ENCODE data around the gene TRIM36. TPM values are rescaled to one million over a fixed set of nuclear protein-coding genes. Genes with fewer than 3 reads are reported as not detected.

Gene TRIM36
- total RNA-seq, 2 experiments from 2014 or later = 0.13 to 0.24 TPM

- H3K27ac Mint-ChIP-seq = no peak overlapping the region
- no peaks in the 10 kb centered on the region for H3K9me3 Mint-ChIP-seq (ENCODE audit: insufficient read depth)
- no peak overlapping the region for H3K4me3 Mint-ChIP-seq
- DNase-seq = no peak
- no peaks in the 10 kb centered on the region for H3K4me1 Mint-ChIP-seq (ENCODE audit: low read depth)
- H3K27me3 Mint-ChIP-seq (ENCODE audit: low read depth) = peaks cover 46% of the 10 kb centered on the region
- POLR2A ChIA-PET = no interaction called here
- no peaks in the 10 kb centered on the region for H3K36me3 Mint-ChIP-seq (ENCODE audit: low read depth)
- CTCF ChIA-PET = interaction anchor here (1.2 kb wide), 1 partner anchor 15 kb away, joined by 3 read pairs; no protein-coding TSS in a partner anchor
- ATAC-seq = no peak
Observed at GRCh38 chr5:115186794-115187193, 17.1 kb upstream of the TRIM36 start.

GRCh38 chr5:115184770-115185169 is 15.1 kb upstream of the TRIM36 start:
- CTCF ChIA-PET = no interaction called here
- Mint-ChIP-seq H3K9me3 (ENCODE audit: insufficient read depth) (no peaks in the 10 kb centered on the region), H3K4me3 (no peak overlapping the region), H3K4me1 (ENCODE audit: low read depth) (peaks cover 5% of the 10 kb centered on the region), H3K36me3 (ENCODE audit: low read depth) (no peaks in the 10 kb centered on the region), H3K27me3 (ENCODE audit: low read depth) (peaks cover 55% of the 10 kb centered on the region), H3K27ac (no peak overlapping the region)
- DNase-seq (no peak), ATAC-seq (no peak)
- POLR2A ChIA-PET = no interaction called here

- CTCF ChIA-PET = interaction anchor here (0.7 to 1.5 kb wide), 2 partner anchors 35 to 70 kb away, joined by 3 to 4 read pairs; no protein-coding TSS in a partner anchor
- no peak overlapping the region for H3K4me3 Mint-ChIP-seq
- H3K4me1 Mint-ChIP-seq (ENCODE audit: low read depth) = peaks cover 8% of the 10 kb centered on the region
- H3K27me3 Mint-ChIP-seq (ENCODE audit: low read depth) = peaks cover 73% of the 10 kb centered on the region
- DNase-seq (no peak), ATAC-seq (no peak)
- H3K27ac Mint-ChIP-seq = no peak overlapping the region
- no peaks in the 10 kb centered on the region for H3K9me3 Mint-ChIP-seq (ENCODE audit: insufficient read depth)
- POLR2A ChIA-PET = interaction anchor here (0.8 kb wide), 1 partner anchor 10 kb away, joined by 3 read pairs; no protein-coding TSS in a partner anchor
- no peaks in the 10 kb centered on the region for H3K36me3 Mint-ChIP-seq (ENCODE audit: low read depth)
Observed at GRCh38 chr5:115181757-115182156, 12.0 kb upstream of the TRIM36 start.

- Mint-ChIP-seq H3K4me1 (ENCODE audit: low read depth) (peaks cover 8% of the 10 kb centered on the region), H3K27me3 (ENCODE audit: low read depth) (peaks cover 73% of the 10 kb centered on the region), H3K36me3 (ENCODE audit: low read depth) (no peaks in the 10 kb centered on the region), H3K4me3 (peak overlapping the region; percentile 79), H3K27ac (no peak overlapping the region), H3K9me3 (ENCODE audit: insufficient read depth) (no peaks in the 10 kb centered on the region)
- ATAC-seq = peak; percentile 83
- DNase-seq = peak; percentile 27
- ChIA-PET CTCF (interaction anchor here (1.3 kb wide), 1 partner anchor 62 kb away, joined by 4 read pairs; no protein-coding TSS in a partner anchor), POLR2A (no interaction called here)
Observed at GRCh38 chr5:115180165-115180709, 10.5 kb upstream of the TRIM36 start.

DNA sequence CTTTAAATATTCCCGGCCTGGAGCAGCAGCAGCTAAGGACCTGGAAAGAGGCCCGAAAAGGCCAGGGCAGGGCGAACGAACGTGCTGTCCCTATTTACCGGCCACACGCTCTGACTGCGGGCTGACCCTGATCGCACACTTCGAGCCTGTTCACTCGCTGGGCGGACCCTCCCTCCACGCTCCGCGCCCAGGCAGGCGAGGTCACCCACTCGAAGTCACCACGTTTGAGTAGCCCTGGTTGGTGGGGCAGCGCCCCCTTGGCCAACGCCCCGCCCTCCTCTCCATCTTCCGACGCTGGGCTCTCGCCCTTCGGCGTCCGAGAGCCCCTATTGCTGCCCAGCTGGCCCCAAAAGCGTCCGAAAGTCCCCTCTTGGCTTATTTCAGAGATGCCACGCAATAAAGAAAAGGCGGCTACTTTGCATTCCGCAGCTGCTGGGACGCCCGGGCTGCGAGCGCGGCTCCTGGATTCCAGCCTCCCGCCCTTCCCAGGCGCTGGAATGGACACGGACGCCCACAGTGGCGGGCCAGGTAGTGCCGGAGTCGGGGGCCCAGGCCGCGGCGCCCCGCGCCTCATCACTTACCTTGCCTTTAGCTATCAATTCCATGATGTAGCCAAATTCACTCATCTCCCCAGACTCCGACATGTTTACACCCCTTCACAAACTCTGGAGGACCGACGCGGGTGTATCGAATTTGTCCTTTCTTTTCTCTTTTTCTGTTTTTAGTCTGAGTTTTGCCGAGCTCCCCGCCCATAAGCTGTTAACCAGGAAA is 9.9 kb upstream of the TRIM36 start:
- ChIA-PET CTCF (interaction anchor here (1.0 to 1.3 kb wide), 2 partner anchors 19 to 63 kb away, joined by 3 to 4 read pairs; no protein-coding TSS in a partner anchor), POLR2A (no interaction called here)
- Mint-ChIP-seq H3K36me3 (ENCODE audit: low read depth) (no peaks in the 10 kb centered on the region), H3K27ac (no peak overlapping the region), H3K9me3 (ENCODE audit: insufficient read depth) (no peaks in the 10 kb centered on the region), H3K4me1 (ENCODE audit: low read depth) (peaks cover 8% of the 10 kb centered on the region), H3K4me3 (peak overlapping the region; percentile 79), H3K27me3 (ENCODE audit: low read depth) (peaks cover 71% of the 10 kb centered on the region)
- DNase-seq (no peak), ATAC-seq (peak; percentile 46)

GRCh38 chr5:115179030-115179393 is 9.3 kb upstream of the TRIM36 start:
- Mint-ChIP-seq H3K27ac (no peak overlapping the region), H3K4me1 (ENCODE audit: low read depth) (peaks cover 8% of the 10 kb centered on the region), H3K27me3 (ENCODE audit: low read depth) (peaks cover 72% of the 10 kb centered on the region), H3K4me3 (no peak overlapping the region), H3K9me3 (ENCODE audit: insufficient read depth) (no peaks in the 10 kb centered on the region), H3K36me3 (ENCODE audit: low read depth) (no peaks in the 10 kb centered on the region)
- ATAC-seq (no peak), DNase-seq (no peak)
- ChIA-PET POLR2A (no interaction called here), CTCF (interaction anchor here (1.0 to 1.3 kb wide), 2 partner anchors 19 to 63 kb away, joined by 3 to 4 read pairs; no protein-coding TSS in a partner anchor)

GRCh38 chr5:115170929-115171510 is 1.3 kb upstream of the TRIM36 start:
- Mint-ChIP-seq H3K4me3 (peak overlapping the region; percentile 79), H3K36me3 (ENCODE audit: low read depth) (peaks cover 2% of the 10 kb centered on the region), H3K27me3 (ENCODE audit: low read depth) (peaks cover 59% of the 10 kb centered on the region), H3K4me1 (ENCODE audit: low read depth) (peaks cover 12% of the 10 kb centered on the region), H3K27ac (no peak overlapping the region), H3K9me3 (ENCODE audit: insufficient read depth) (no peaks in the 10 kb centered on the region)
- DNase-seq (no peak), ATAC-seq (no peak)
- ChIA-PET CTCF (interaction anchor here (0.5 to 1.1 kb wide), 3 partner anchors 16 to 73 kb away, joined by 3 read pairs; no protein-coding TSS in a partner anchor), POLR2A (no interaction called here)

DNA sequence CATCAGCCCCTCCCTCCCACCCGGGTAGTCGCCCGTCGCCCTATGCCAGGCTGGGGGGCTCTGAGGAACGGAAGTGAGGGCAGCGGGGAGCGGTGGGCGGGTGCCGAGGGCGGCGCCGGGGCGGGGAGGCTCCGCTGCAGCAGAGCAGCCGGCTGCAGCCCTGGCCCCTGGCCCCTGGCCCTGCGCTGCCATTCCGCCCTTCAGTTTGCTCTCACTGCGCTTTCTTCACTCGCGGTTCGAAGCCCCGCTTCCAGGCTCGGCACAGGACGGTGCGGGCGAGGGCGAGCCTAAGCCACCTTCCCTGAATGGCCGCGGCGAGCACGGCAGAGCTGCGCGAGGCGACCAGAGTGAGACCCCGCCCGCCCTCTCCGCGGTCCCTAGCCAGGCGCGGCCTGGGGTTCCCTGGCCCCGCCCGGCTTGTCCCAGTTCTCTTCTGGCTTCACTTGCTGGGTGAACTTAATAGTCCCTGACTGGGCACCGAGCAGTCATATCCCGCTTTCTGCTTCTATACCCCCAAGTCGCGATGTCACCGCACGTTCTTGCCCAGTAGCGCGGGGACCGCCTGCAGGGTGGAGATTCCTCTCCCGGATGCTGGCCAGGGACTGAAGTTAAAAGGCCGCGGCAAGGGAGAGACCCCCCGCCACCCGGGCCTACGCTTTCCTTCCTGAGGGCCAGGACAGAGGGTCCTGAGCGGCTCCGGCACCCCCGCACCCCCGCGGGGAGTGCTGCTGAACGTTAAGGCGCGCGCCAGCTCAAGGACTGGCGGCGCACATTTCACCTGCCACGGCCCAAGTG is 623 bp upstream of the TRIM36 start:
- Mint-ChIP-seq H3K4me1 (ENCODE audit: low read depth) (peaks cover 12% of the 10 kb centered on the region), H3K27me3 (ENCODE audit: low read depth) (peaks cover 59% of the 10 kb centered on the region), H3K4me3 (peak overlapping the region; percentile 79), H3K27ac (no peak overlapping the region), H3K36me3 (ENCODE audit: low read depth) (peaks cover 2% of the 10 kb centered on the region), H3K9me3 (ENCODE audit: insufficient read depth) (no peaks in the 10 kb centered on the region)
- ATAC-seq (peak; percentile 73), DNase-seq (peak; percentile 36)
- POLR2A ChIA-PET = no interaction called here
- CTCF ChIA-PET = no interaction called here

DNA sequence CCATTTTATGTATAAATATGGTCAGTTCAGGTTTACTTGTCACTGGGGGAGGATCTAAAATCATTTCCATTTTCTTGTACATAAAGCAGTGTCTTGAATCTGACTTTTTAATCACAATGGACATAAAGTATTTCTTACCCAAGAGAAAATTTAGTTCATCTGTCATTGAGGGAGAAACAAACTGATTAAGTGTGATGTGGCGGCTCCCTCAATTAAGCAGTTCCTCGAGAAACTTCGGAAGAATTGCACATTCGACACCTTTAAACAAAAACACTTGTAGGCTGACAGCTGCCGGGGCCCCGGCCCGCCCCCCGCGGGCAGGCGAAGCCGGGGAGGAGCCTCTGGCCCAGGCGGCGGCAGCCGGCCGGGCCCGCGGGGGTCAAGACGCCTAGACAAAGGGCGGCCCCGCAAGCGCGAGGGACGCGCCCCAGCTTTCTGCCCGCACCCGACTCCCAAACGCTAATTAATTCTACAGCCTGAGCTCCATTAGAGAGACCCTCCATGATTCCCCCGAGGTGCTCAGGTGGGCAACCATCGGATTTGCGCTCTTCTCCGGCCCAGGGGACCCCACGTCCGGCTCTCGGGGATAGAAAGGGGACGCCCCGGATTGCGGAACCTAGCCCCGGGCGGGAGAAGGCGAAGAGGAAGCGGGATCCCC is 750 bp downstream of the TRIM36 start:
- Mint-ChIP-seq H3K27ac (no peak overlapping the region), H3K36me3 (ENCODE audit: low read depth) (peaks cover 2% of the 10 kb centered on the region), H3K27me3 (ENCODE audit: low read depth) (peaks cover 54% of the 10 kb centered on the region), H3K4me3 (peak overlapping the region; percentile 79), H3K4me1 (ENCODE audit: low read depth) (peaks cover 12% of the 10 kb centered on the region), H3K9me3 (ENCODE audit: insufficient read depth) (no peaks in the 10 kb centered on the region)
- DNase-seq = no peak
- ATAC-seq = no peak
- ChIA-PET POLR2A (no interaction called here), CTCF (no interaction called here)

DNA sequence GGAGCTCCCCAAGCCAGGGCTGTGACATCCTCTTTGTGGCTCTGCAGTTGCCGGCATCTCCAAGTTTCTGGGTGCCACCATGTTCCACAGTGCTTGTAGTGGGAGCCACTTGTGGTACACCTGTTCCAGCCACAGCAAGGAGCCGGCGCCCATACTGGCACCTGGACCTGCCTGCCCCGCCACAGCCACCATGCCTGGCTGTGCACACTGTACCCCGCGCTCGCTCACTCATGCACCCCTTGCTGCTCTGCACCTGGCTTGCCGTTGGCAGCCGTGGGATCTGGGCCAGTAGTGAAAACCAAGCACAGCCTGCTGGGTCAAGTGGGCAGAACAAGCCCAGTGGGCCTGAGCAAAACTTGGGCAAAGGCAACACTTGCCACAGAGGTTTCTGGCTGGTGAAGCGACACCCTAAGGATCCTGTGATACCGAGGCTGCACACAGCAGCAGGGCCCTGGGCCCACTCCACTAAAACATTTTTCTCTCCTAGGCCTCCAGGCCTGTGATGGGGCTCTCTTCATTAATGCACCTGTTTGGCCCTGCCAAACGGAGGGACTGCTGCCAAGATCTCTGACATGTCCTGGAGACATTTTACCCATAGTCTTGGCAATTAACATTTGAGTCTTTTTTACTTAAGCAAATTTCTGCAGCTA is 2.8 kb downstream of the TRIM36 start:
- ChIA-PET CTCF (no interaction called here), POLR2A (no interaction called here)
- Mint-ChIP-seq H3K36me3 (ENCODE audit: low read depth) (peaks cover 2% of the 10 kb centered on the region), H3K4me1 (ENCODE audit: low read depth) (peaks cover 12% of the 10 kb centered on the region), H3K27me3 (ENCODE audit: low read depth) (peaks cover 45% of the 10 kb centered on the region), H3K9me3 (ENCODE audit: insufficient read depth) (no peaks in the 10 kb centered on the region), H3K4me3 (no peak overlapping the region), H3K27ac (no peak overlapping the region)
- ATAC-seq (no peak), DNase-seq (no peak)

DNA sequence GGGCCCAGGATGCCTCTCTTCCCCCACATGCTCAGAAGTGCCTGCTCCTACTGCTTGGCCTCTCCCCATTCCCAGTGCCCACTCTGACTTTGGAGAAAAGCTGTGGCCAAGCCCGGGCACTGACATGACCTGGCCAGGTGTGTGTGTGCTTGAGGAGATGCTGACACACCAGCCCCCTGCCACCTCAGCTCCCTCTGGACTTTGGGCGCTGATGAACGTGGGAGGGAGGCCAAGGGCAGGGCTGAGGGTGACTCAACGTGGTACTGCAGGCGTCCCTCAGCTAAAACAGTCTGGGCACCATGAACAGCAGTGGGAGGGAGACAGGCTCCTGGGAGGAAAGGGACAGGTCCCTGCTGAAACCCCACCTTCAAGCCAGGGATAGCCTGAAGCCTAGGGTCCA is 3.9 kb downstream of the TRIM36 start:
- H3K9me3 Mint-ChIP-seq (ENCODE audit: insufficient read depth) = no peaks in the 10 kb centered on the region
- ChIA-PET CTCF (no interaction called here), POLR2A (no interaction called here)
- peaks cover 7% of the 10 kb centered on the region for H3K4me1 Mint-ChIP-seq (ENCODE audit: low read depth)
- no peak overlapping the region for H3K27ac Mint-ChIP-seq
- H3K4me3 Mint-ChIP-seq = no peak overlapping the region
- ATAC-seq = no peak
- H3K27me3 Mint-ChIP-seq (ENCODE audit: low read depth) = peaks cover 41% of the 10 kb centered on the region
- DNase-seq = no peak
- H3K36me3 Mint-ChIP-seq (ENCODE audit: low read depth) = peaks cover 2% of the 10 kb centered on the region
